Measurements from ENCODE around the gene KRT7. TPM values are rescaled to one million over a fixed set of nuclear protein-coding genes. Genes with fewer than 3 reads are reported as not detected.

The KRT7 gene
- polyA plus RNA-seq, 3 donors: 37.4 to 64.1 (median 42.0) TPM

- DNase-seq (ENCODE audit: extremely low read depth in 1 of 11, low read depth in 9 of 11, low spot score in 4 of 11): peak in 2 of 11 donors; percentile 51 to 63
Observed at GRCh38 chr12:52195065-52195730, 37.8 kb upstream of the KRT7 start.

GRCh38 chr12:52197371-52198231, 35.4 kb upstream of the KRT7 start:
- DNase-seq (ENCODE audit: extremely low read depth in 1 of 11, low read depth in 9 of 11, low spot score in 4 of 11): no peak

- DNase-seq (ENCODE audit: extremely low read depth in 1 of 11, low read depth in 9 of 11, low spot score in 4 of 11): no peak
Observed at GRCh38 chr12:52198454-52199215, 34.4 kb upstream of the KRT7 start.

GRCh38 chr12:52199294-52199919, 33.6 kb upstream of the KRT7 start:
- DNase-seq (ENCODE audit: extremely low read depth in 1 of 11, low read depth in 9 of 11, low spot score in 4 of 11): no peak

GRCh38 chr12:52200086-52200780, 32.8 kb upstream of the KRT7 start:
- no peak for DNase-seq (ENCODE audit: extremely low read depth in 1 of 11, low read depth in 9 of 11, low spot score in 4 of 11)

GRCh38 chr12:52200781-52201450, 32.1 kb upstream of the KRT7 start:
- no peak for DNase-seq (ENCODE audit: extremely low read depth in 1 of 11, low read depth in 9 of 11, low spot score in 4 of 11)

- DNase-seq (ENCODE audit: extremely low read depth in 1 of 11, low read depth in 9 of 11, low spot score in 4 of 11): no peak
Observed at GRCh38 chr12:52201451-52201839, 31.6 kb upstream of the KRT7 start.

GRCh38 chr12:52202361-52203078, 30.5 kb upstream of the KRT7 start:
- DNase-seq (ENCODE audit: extremely low read depth in 1 of 11, low read depth in 9 of 11, low spot score in 4 of 11): peak in 4 of 11 donors; percentile 51 to 71 (median 58)

GRCh38 chr12:52203079-52203921, 29.7 kb upstream of the KRT7 start:
- peak in 6 of 11 donors; percentile 56 to 81 (median 72) for DNase-seq (ENCODE audit: extremely low read depth in 1 of 11, low read depth in 9 of 11, low spot score in 4 of 11)

GRCh38 chr12:52204095-52204930, 28.7 kb upstream of the KRT7 start:
- DNase-seq (ENCODE audit: extremely low read depth in 1 of 11, low read depth in 9 of 11, low spot score in 4 of 11): no peak

- DNase-seq (ENCODE audit: extremely low read depth in 1 of 11, low read depth in 9 of 11, low spot score in 4 of 11): no peak
Observed at GRCh38 chr12:52204931-52205505, 28.0 kb upstream of the KRT7 start.

- DNase-seq (ENCODE audit: extremely low read depth in 1 of 11, low read depth in 9 of 11, low spot score in 4 of 11): no peak
Observed at GRCh38 chr12:52205612-52206303, 27.3 kb upstream of the KRT7 start.

GRCh38 chr12:52206304-52207040, 26.6 kb upstream of the KRT7 start:
- DNase-seq (ENCODE audit: extremely low read depth in 1 of 11, low read depth in 9 of 11, low spot score in 4 of 11): no peak

- no peak for DNase-seq (ENCODE audit: extremely low read depth in 1 of 11, low read depth in 9 of 11, low spot score in 4 of 11)
Observed at GRCh38 chr12:52207106-52207505, 25.9 kb upstream of the KRT7 start.
